ENCODE measurements around the gene CLASRP.

CLASRP gene

GRCh38 chr19:45101806-45102205, 63.0 kb downstream of the CLASRP start:
- peaks cover 49% of the 10 kb centered on the region for H4K20me1 ChIP-seq (ENCODE audit: insufficient read depth, low read length, poor library complexity, severe bottlenecking)
- peaks cover 19% of the 10 kb centered on the region for H3K4me1 ChIP-seq (ENCODE audit: insufficient read depth, low read length, poor library complexity, severe bottlenecking)
- TF ChIP-seq, protein P1, sequence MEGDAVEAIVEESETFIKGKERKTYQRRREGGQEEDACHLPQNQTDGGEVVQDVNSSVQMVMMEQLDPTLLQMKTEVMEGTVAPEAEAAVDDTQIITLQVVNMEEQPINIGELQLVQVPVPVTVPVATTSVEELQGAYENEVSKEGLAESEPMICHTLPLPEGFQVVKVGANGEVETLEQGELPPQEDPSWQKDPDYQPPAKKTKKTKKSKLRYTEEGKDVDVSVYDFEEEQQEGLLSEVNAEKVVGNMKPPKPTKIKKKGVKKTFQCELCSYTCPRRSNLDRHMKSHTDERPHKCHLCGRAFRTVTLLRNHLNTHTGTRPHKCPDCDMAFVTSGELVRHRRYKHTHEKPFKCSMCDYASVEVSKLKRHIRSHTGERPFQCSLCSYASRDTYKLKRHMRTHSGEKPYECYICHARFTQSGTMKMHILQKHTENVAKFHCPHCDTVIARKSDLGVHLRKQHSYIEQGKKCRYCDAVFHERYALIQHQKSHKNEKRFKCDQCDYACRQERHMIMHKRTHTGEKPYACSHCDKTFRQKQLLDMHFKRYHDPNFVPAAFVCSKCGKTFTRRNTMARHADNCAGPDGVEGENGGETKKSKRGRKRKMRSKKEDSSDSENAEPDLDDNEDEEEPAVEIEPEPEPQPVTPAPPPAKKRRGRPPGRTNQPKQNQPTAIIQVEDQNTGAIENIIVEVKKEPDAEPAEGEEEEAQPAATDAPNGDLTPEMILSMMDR (conservative IDR thresholded peaks at IDR 0.05; ENCODE audit: low read length): no peak
- TF ChIP-seq EZH2phosphoT487 (IDR thresholded peaks at IDR 0.05; ENCODE audit: borderline replicate concordance): no peak
- H2AFZ ChIP-seq (ENCODE audit: low read length): no peak overlapping the region
- no peaks in the 10 kb centered on the region for H3K9me2 ChIP-seq (replicated peaks; ENCODE audit: low read depth, low read length)
- H3K9ac ChIP-seq (ENCODE audit: low read depth, low read length, poor library complexity, severe bottlenecking): no peak overlapping the region
- no peaks in the 10 kb centered on the region for H3K9me3 ChIP-seq (ENCODE audit: insufficient read depth, low read depth, low read length)
- H3K4me3 ChIP-seq (ENCODE audit: low read length, poor library complexity, severe bottlenecking): no peak overlapping the region
- H3K4me2 ChIP-seq (ENCODE audit: low read depth, low read length, poor library complexity, severe bottlenecking): no peak overlapping the region
- H3K36me3 ChIP-seq (ENCODE audit: insufficient read depth, low read length): peaks cover 10% of the 10 kb centered on the region; the same call in 1 of the 2 replicates
- H3F3A ChIP-seq (ENCODE audit: low read depth): no peaks in the 10 kb centered on the region
- no peaks in the 10 kb centered on the region for H3K27me3 ChIP-seq (ENCODE audit: insufficient read depth, low read length, poor library complexity, severe bottlenecking)
- peaks cover 96% of the 10 kb centered on the region for H3K79me2 ChIP-seq (ENCODE audit: insufficient read depth, low read length)

GRCh38 chr19:45102481-45102880, 63.6 kb downstream of the CLASRP start:
- Histone ChIP-seq H3K9ac (ENCODE audit: low read depth, low read length, poor library complexity, severe bottlenecking) (no peak overlapping the region), H3K27me3 (ENCODE audit: insufficient read depth, low read length, poor library complexity, severe bottlenecking) (no peaks in the 10 kb centered on the region), H3K4me1 (ENCODE audit: insufficient read depth, low read length, poor library complexity, severe bottlenecking) (peaks cover 15% of the 10 kb centered on the region), H3K4me2 (ENCODE audit: low read depth, low read length, poor library complexity, severe bottlenecking) (no peak overlapping the region), H2AFZ (ENCODE audit: low read length) (no peak overlapping the region), H3K79me2 (ENCODE audit: insufficient read depth, low read length) (peaks cover 90% of the 10 kb centered on the region), H3K9me3 (ENCODE audit: insufficient read depth, low read depth, low read length) (no peaks in the 10 kb centered on the region), H4K20me1 (ENCODE audit: insufficient read depth, low read length, poor library complexity, severe bottlenecking) (peaks cover 43% of the 10 kb centered on the region), H3K36me3 (ENCODE audit: insufficient read depth, low read length) (peaks cover 10% of the 10 kb centered on the region; the same call in 1 of the 2 replicates), H3F3A (ENCODE audit: low read depth) (no peaks in the 10 kb centered on the region), H3K9me2 (replicated peaks; ENCODE audit: low read depth, low read length) (no peaks in the 10 kb centered on the region), H3K4me3 (ENCODE audit: low read length, poor library complexity, severe bottlenecking) (no peak overlapping the region)
- TF ChIP-seq, protein P1 (conservative IDR thresholded peaks at IDR 0.05; ENCODE audit: low read length): no peak
- TF ChIP-seq EZH2phosphoT487 (IDR thresholded peaks at IDR 0.05; ENCODE audit: borderline replicate concordance): no peak

GRCh38 chr19:45103156-45103507, 64.3 kb downstream of the CLASRP start:
- Histone ChIP-seq H3K4me1 (ENCODE audit: insufficient read depth, low read length, poor library complexity, severe bottlenecking) (peaks cover 8% of the 10 kb centered on the region), H3K4me2 (ENCODE audit: low read depth, low read length, poor library complexity, severe bottlenecking) (no peak overlapping the region)

More at GRCh38 chr19:45103156-45103507, 64.3 kb downstream of the CLASRP start:
- Histone ChIP-seq H3K27me3 (ENCODE audit: insufficient read depth, low read length, poor library complexity, severe bottlenecking) (no peaks in the 10 kb centered on the region), H3F3A (ENCODE audit: low read depth) (no peaks in the 10 kb centered on the region), H3K79me2 (ENCODE audit: insufficient read depth, low read length) (peaks cover 90% of the 10 kb centered on the region), H3K9me2 (replicated peaks; ENCODE audit: low read depth, low read length) (no peaks in the 10 kb centered on the region), H3K9ac (ENCODE audit: low read depth, low read length, poor library complexity, severe bottlenecking) (no peak overlapping the region), H4K20me1 (ENCODE audit: insufficient read depth, low read length, poor library complexity, severe bottlenecking) (peaks cover 36% of the 10 kb centered on the region), H3K4me3 (ENCODE audit: low read length, poor library complexity, severe bottlenecking) (no peak overlapping the region), H3K9me3 (ENCODE audit: insufficient read depth, low read depth, low read length) (no peaks in the 10 kb centered on the region), H3K36me3 (ENCODE audit: insufficient read depth, low read length) (peaks cover 10% of the 10 kb centered on the region; the same call in 1 of the 2 replicates), H2AFZ (ENCODE audit: low read length) (no peak overlapping the region)
- TF ChIP-seq EZH2phosphoT487 (IDR thresholded peaks at IDR 0.05; ENCODE audit: borderline replicate concordance): no peak
- TF ChIP-seq, protein P1 (conservative IDR thresholded peaks at IDR 0.05; ENCODE audit: low read length): no peak
